Mesendoderm (in vitro differentiated cells): ENCODE data around the gene TEKTIP1.

Source experiments
- DNase-seq: peaks from one replicate; pipeline ENCODE4 v3.0.0; 2013
- H2AK5ac ChIP-seq: 2 replicates; pipeline ENCODE4 v1.6.1; 2013; ENCODE audit warnings: low read length, inconsistent platforms
- H2BK120ac ChIP-seq: 2 replicates; pipeline ENCODE4 v1.6.1; 2013; ENCODE audit warnings: low read depth, mild to moderate bottlenecking, low read length, moderate library complexity, mixed read lengths
- H2BK15ac ChIP-seq: replicated peaks from 2 replicates; pipeline ENCODE4 v1.6.1; 2013; ENCODE audit warnings: low read depth, mild to moderate bottlenecking, moderate library complexity
- H2BK5ac ChIP-seq: 2 replicates; pipeline ENCODE4 v1.6.1; 2013; ENCODE audit warnings: low read length, inconsistent platforms
- H3K18ac ChIP-seq: 2 replicates; pipeline ENCODE4 v1.6.1; 2013; ENCODE audit warnings: mild to moderate bottlenecking, low read length, mixed read lengths
- H3K23ac ChIP-seq: one replicate; pipeline ENCODE4 v1.6.1; 2013; ENCODE audit warnings: low read length
- H3K27ac ChIP-seq: 2 replicates; pipeline ENCODE4 v1.5.1; 2013; ENCODE audit warnings: low read depth, mild to moderate bottlenecking, inconsistent platforms, low read length, moderate library complexity
- H3K27me3 ChIP-seq: 2 replicates; pipeline ENCODE4 v1.6.1; 2013; ENCODE audit warnings: low read length, control low read depth, mild to moderate bottlenecking, inconsistent platforms; ENCODE audit not compliant: insufficient read depth, poor library complexity
- H3K36me3 ChIP-seq: 2 replicates; pipeline ENCODE4 v1.6.1; 2013; ENCODE audit warnings: low read length, inconsistent platforms; ENCODE audit not compliant: control insufficient read depth, insufficient read depth
- H3K4ac ChIP-seq: one replicate; pipeline ENCODE4 v1.6.1; 2013; ENCODE audit warnings: low read depth, mild to moderate bottlenecking, low read length, moderate library complexity
- H3K4me1 ChIP-seq: 2 replicates; pipeline ENCODE4 v1.6.1; 2013; ENCODE audit warnings: low read depth, low read length, inconsistent platforms; ENCODE audit not compliant: control insufficient read depth
- H3K4me2 ChIP-seq: 2 replicates; pipeline ENCODE4 v1.6.1; 2013; ENCODE audit warnings: low read length
- H3K4me3 ChIP-seq: 2 replicates; pipeline ENCODE4 v1.5.1; 2013; ENCODE audit warnings: mild to moderate bottlenecking, low read length
- H3K56ac ChIP-seq: one replicate; pipeline ENCODE4 v1.6.1; 2013; ENCODE audit warnings: low read length
- H3K79me1 ChIP-seq: 2 replicates; pipeline ENCODE4 v1.6.1; 2013; ENCODE audit warnings: low read length, inconsistent platforms
- H3K79me2 ChIP-seq: 2 replicates; pipeline ENCODE4 v1.6.1; 2013; ENCODE audit warnings: mild to moderate bottlenecking, low read length; ENCODE audit not compliant: control insufficient read depth, insufficient read depth
- H3K9ac ChIP-seq: 2 replicates; pipeline ENCODE4 v1.6.1; 2013; ENCODE audit warnings: low read length, inconsistent platforms
- H4K5ac ChIP-seq: one replicate; pipeline ENCODE4 v1.6.1; 2013; ENCODE audit warnings: low read length
- H4K8ac ChIP-seq: one replicate; pipeline ENCODE4 v1.6.1; 2013; ENCODE audit warnings: low read depth, mild to moderate bottlenecking, control low read depth, low read length, moderate library complexity
- WGBS: extraction: QIAGEN DNeasy Blood & Tissue Kit; methylation state at CpG from one replicate; pipeline ENCODE4 v1.1.7; 2013; ENCODE audit warnings: low lambda C conversion rate, missing lambda C conversion rate; ENCODE audit not compliant: insufficient coverage; ENCODE audit errors: extremely low coverage; 5-methylcytosine and 5-hydroxymethylcytosine counted together

TEKTIP1 gene

DNA sequence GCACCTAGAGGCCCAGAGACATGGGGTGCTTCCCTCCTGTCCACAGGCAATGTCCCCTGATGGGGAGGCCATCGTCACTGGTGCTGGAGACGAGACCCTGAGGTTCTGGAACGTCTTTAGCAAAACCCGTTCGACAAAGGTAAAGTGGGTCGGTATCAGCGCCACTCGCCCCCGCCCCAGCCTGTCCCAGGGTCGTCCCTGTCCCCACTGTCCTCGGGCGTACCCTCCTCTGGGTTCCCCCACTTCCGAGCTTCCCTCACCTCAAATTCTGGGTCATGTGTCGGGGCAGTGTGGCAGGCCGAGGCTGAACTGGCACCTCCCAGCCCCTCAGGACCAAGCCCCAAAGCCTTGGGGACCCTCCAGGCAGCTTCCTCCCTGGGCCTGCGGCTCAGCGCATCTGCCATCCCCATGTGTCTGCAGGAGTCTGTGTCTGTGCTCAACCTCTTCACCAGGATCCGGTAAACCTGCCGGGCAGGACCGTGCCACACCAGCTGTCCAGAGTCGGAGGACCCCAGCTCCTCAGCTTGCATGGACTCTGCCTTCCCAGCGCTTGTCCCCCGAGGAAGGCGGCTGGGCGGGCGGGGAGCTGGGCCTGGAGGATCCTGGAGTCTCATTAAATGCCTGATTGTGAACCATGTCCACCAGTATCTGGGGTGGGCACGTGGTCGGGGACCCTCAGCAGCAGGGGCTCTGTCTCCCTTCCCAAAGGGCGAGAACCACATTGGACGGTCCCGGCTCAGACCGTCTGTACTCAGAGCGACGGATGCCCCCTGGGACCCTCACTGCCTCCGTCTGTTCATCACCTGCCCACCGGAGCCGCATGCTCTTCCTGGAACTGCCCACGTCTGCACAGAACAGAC, 4.4 kb upstream of the TEKTIP1 start:
- Histone ChIP-seq H3K79me1 (no peaks in the 10 kb centered on the region), H3K4me1 (no peaks in the 10 kb centered on the region), H2BK120ac (no peak overlapping the region), H3K4me3 (no peak overlapping the region), H2BK5ac (no peak overlapping the region), H3K4ac (no peak overlapping the region), H3K79me2 (no peaks in the 10 kb centered on the region), H3K18ac (no peak overlapping the region), H3K23ac (no peak overlapping the region), H3K27ac (no peak overlapping the region), H2AK5ac (no peak overlapping the region), H2BK15ac (no peak overlapping the region), H3K27me3 (no peaks in the 10 kb centered on the region), H3K56ac (no peak overlapping the region), H3K9ac (no peak overlapping the region), H4K5ac (no peak overlapping the region), H3K36me3 (peaks cover 8% of the 10 kb centered on the region), H4K8ac (no peak overlapping the region), H3K4me2 (no peak overlapping the region)
- no peak for DNase-seq
- whole genome bisulfite sequencing, result no CpG with 5 or more reads among the region's 38 CpGs

DNA sequence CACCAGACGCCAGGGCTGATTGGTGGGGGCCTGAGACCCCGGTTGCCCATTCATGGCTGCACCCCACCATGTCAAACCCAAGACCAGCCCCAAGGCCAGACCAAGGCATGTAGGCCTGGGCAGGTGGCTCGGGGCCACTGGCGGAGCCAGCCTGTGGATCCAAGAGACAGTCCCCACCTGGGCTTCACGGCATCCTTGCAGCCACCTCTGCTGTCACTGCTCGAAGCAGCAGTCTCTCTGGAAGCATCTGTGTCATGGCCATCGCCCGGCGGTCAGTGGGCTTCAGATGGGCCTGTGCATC, 3.8 kb upstream of the TEKTIP1 start:
- Histone ChIP-seq H3K36me3 (peaks cover 8% of the 10 kb centered on the region), H3K18ac (no peak overlapping the region), H3K79me1 (no peaks in the 10 kb centered on the region), H2BK5ac (no peak overlapping the region), H3K56ac (no peak overlapping the region), H3K4me3 (no peak overlapping the region), H3K4ac (no peak overlapping the region), H3K23ac (no peak overlapping the region), H3K4me2 (no peak overlapping the region), H2BK120ac (no peak overlapping the region), H2BK15ac (no peak overlapping the region), H2AK5ac (no peak overlapping the region), H3K9ac (no peak overlapping the region), H3K27ac (no peak overlapping the region), H3K4me1 (no peaks in the 10 kb centered on the region), H3K27me3 (no peaks in the 10 kb centered on the region), H3K79me2 (no peaks in the 10 kb centered on the region), H4K8ac (no peak overlapping the region), H4K5ac (no peak overlapping the region)
- WGBS, result no CpG with 5 or more reads among the region's 9 CpGs
- no peak for DNase-seq

DNA sequence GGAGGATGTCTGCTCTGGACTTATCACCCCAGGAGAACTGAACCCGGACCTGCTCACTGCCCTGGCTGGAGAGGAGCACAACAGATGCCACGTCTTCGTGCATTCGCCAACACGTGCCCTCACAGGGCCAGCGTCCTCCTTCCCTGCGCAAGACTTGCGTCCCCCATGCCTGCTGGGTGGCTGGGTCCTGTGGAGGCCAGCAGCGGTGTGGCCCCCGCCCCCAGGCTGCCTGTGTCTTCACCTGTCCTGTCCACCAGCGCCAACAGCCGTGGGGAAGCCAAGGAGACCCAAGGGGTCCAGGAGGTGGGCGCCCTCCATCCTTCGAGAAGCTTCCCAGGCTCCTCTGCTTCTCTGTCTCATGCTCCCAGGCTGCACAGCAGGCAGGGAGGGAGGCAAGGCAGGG, 3.4 kb upstream of the TEKTIP1 start:
- no peak overlapping the region for H3K23ac ChIP-seq
- H3K56ac ChIP-seq, result no peak overlapping the region
- H2BK5ac ChIP-seq, result no peak overlapping the region
- H3K36me3 ChIP-seq, result peaks cover 8% of the 10 kb centered on the region
- no CpG with 5 or more reads among the region's 14 CpGs for WGBS
- no peak overlapping the region for H4K8ac ChIP-seq
- no peak for DNase-seq
- no peak overlapping the region for H4K5ac ChIP-seq
- no peak overlapping the region for H3K18ac ChIP-seq
- no peak overlapping the region for H3K9ac ChIP-seq
- no peak overlapping the region for H2AK5ac ChIP-seq
- no peaks in the 10 kb centered on the region for H3K79me2 ChIP-seq
- H3K4me2 ChIP-seq, result no peak overlapping the region
- H3K4me3 ChIP-seq, result no peak overlapping the region
- no peak overlapping the region for H2BK15ac ChIP-seq
- no peaks in the 10 kb centered on the region for H3K27me3 ChIP-seq
- H3K79me1 ChIP-seq, result no peaks in the 10 kb centered on the region
- no peak overlapping the region for H2BK120ac ChIP-seq
- no peak overlapping the region for H3K27ac ChIP-seq
- no peaks in the 10 kb centered on the region for H3K4me1 ChIP-seq
- no peak overlapping the region for H3K4ac ChIP-seq

DNA sequence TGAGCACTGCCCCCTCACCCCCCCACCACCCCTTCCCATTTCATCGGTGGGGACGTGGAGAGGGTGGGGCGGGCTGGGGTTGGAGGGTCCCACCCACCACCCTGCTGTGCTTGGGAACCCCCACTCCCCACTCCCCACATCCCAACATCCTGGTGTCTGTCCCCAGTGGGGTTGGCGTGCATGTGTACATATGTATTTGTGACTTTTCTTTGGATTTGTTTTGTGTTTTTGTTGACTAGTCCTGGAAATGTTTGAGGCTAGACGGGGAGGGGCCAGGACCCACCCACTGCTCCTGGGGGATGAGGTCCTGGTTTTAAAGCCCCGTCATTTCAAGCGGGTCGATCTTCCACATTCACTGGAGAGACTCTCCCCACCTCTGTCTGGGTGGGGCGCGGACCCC, 3.0 kb upstream of the TEKTIP1 start:
- H3K79me1 ChIP-seq, result no peaks in the 10 kb centered on the region
- H4K5ac ChIP-seq, result no peak overlapping the region
- no peak overlapping the region for H2AK5ac ChIP-seq
- no peak overlapping the region for H3K4me2 ChIP-seq
- no peak overlapping the region for H3K27ac ChIP-seq
- H3K4me1 ChIP-seq, result no peaks in the 10 kb centered on the region
- H3K36me3 ChIP-seq, result peaks cover 8% of the 10 kb centered on the region
- H3K56ac ChIP-seq, result no peak overlapping the region
- H3K18ac ChIP-seq, result no peak overlapping the region
- WGBS, result no CpG with 5 or more reads among the region's 10 CpGs
- no peak overlapping the region for H3K9ac ChIP-seq
- no peak overlapping the region for H3K4ac ChIP-seq
- H3K79me2 ChIP-seq, result no peaks in the 10 kb centered on the region
- H4K8ac ChIP-seq, result no peak overlapping the region
- no peak for DNase-seq
- H3K27me3 ChIP-seq, result no peaks in the 10 kb centered on the region
- no peak overlapping the region for H2BK120ac ChIP-seq
- H2BK5ac ChIP-seq, result no peak overlapping the region
- no peak overlapping the region for H3K4me3 ChIP-seq
- H2BK15ac ChIP-seq, result no peak overlapping the region
- H3K23ac ChIP-seq, result no peak overlapping the region

DNA sequence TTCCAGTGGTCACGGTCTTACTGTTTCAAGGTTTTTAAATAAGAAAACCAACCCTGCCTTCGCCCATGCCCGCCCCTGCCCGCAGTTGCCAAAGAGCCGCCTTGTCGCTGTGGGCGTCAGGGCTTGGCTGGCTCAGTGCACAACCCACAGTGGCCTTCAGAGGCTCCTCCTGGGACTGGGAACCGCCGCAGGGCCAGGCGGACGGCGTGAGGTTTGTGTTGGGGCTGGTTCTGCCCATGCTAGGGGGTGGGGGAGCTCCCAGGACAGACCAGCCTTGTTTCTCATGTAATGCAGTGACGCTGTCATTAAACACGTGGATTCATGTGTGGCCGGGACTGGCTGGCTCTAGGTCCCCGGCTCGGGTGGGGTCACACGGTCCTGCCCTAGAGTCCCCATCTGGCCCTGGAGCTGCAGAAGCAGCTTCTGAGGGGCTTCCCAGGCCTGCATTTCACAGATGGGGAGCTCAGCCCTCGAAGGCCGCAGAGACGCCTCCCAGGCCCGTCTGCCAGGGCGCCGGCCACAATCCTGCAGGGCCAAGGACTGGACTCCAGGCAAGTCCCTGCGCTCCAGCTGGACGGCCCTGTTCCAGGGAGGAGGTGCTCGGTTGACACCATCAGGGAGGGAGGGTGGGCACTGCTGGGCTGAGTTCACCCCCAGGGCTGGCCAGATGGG, 2.4 kb upstream of the TEKTIP1 start:
- DNase-seq, result no peak
- Histone ChIP-seq H2BK15ac (no peak overlapping the region), H2BK120ac (no peak overlapping the region), H2BK5ac (no peak overlapping the region), H4K5ac (no peak overlapping the region), H3K36me3 (peaks cover 6% of the 10 kb centered on the region), H3K27me3 (no peaks in the 10 kb centered on the region), H3K4me2 (no peak overlapping the region), H3K4ac (no peak overlapping the region), H3K4me3 (no peak overlapping the region), H3K9ac (no peak overlapping the region), H2AK5ac (no peak overlapping the region), H3K4me1 (no peaks in the 10 kb centered on the region), H3K79me2 (no peaks in the 10 kb centered on the region), H4K8ac (no peak overlapping the region), H3K18ac (no peak overlapping the region), H3K23ac (no peak overlapping the region), H3K56ac (no peak overlapping the region), H3K79me1 (no peaks in the 10 kb centered on the region), H3K27ac (no peak overlapping the region)
- WGBS, result no CpG with 5 or more reads among the region's 27 CpGs

DNA sequence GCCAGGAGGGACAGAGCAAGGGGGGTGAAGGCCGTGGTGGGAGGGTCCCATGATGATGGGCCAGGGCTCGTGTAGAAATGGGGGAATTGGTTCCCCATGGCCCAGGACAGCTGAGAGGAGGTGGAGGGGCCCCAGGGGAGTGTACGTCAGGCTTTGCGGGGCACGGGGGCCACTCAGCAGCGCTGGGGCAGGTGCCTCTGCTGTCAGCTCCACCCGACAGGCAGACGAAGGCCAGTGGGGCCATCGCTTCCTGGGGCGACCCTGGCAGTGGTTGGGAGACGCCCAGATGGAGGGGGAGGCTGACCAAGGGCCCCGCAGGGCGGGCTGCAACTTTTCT, 1.9 kb upstream of the TEKTIP1 start:
- no peak overlapping the region for H3K18ac ChIP-seq
- no peak overlapping the region for H2BK5ac ChIP-seq
- no CpG with 5 or more reads among the region's 13 CpGs for WGBS
- no peak overlapping the region for H2BK15ac ChIP-seq
- no peaks in the 10 kb centered on the region for H3K79me2 ChIP-seq
- H3K4me1 ChIP-seq, result no peaks in the 10 kb centered on the region
- no peak overlapping the region for H3K4me3 ChIP-seq
- H3K27me3 ChIP-seq, result no peaks in the 10 kb centered on the region
- no peak overlapping the region for H3K4me2 ChIP-seq
- H3K9ac ChIP-seq, result no peak overlapping the region
- H4K8ac ChIP-seq, result no peak overlapping the region
- no peak overlapping the region for H3K56ac ChIP-seq
- H2BK120ac ChIP-seq, result no peak overlapping the region
- H3K27ac ChIP-seq, result no peak overlapping the region
- no peak for DNase-seq
- H3K23ac ChIP-seq, result no peak overlapping the region
- peaks cover 6% of the 10 kb centered on the region for H3K36me3 ChIP-seq
- H3K4ac ChIP-seq, result no peak overlapping the region
- no peak overlapping the region for H4K5ac ChIP-seq
- H3K79me1 ChIP-seq, result no peaks in the 10 kb centered on the region
- no peak overlapping the region for H2AK5ac ChIP-seq
